Stimulated activated CD4-positive, alpha-beta T cell treated with anti-CD3 and anti-CD28 coated beads, Interleukin-15, amount 100 ng/mL, for 24 hours (primary cell): ENCODE measurements around the gene AP1G2.

Experiments
- DNase-seq: peaks from one replicate; pipeline ENCODE4 v3.0.0-alpha.2; 2020

Gene AP1G2

GRCh38 chr14:23536494-23536893 lies 31.1 kb downstream of the AP1G2 start:
- no peak for DNase-seq

GRCh38 chr14:23535943-23536342 lies 31.6 kb downstream of the AP1G2 start:
- no peak for DNase-seq

GRCh38 chr14:23533652-23534435 lies 33.7 kb downstream of the AP1G2 start:
- no peak for DNase-seq

- DNase-seq: no peak
Measured at GRCh38 chr14:23532658-23533057, 34.9 kb downstream of the AP1G2 start.

GRCh38 chr14:23531391-23531790 lies 36.2 kb downstream of the AP1G2 start:
- DNase-seq: no peak

GRCh38 chr14:23530375-23531055 lies 37.1 kb downstream of the AP1G2 start:
- no peak for DNase-seq

GRCh38 chr14:23529016-23529415 lies 38.6 kb downstream of the AP1G2 start:
- no peak for DNase-seq

GRCh38 chr14:23528555-23528954 lies 39.0 kb downstream of the AP1G2 start:
- DNase-seq: no peak

- no peak for DNase-seq
Measured at GRCh38 chr14:23525611-23526010, 42.0 kb downstream of the AP1G2 start.

- no peak for DNase-seq
Measured at GRCh38 chr14:23524954-23525353, 42.6 kb downstream of the AP1G2 start.

GRCh38 chr14:23523229-23524016 lies 44.2 kb downstream of the AP1G2 start:
- no peak for DNase-seq

GRCh38 chr14:23522643-23523198 lies 44.9 kb downstream of the AP1G2 start:
- DNase-seq: no peak

- no peak for DNase-seq
Measured at GRCh38 chr14:23521785-23522640, 45.6 kb downstream of the AP1G2 start.

GRCh38 chr14:23520899-23521533 lies 46.6 kb downstream of the AP1G2 start:
- DNase-seq: no peak

- DNase-seq: no peak
Measured at GRCh38 chr14:23518709-23519108, 48.9 kb downstream of the AP1G2 start.

- no peak for DNase-seq
Measured at GRCh38 chr14:23517650-23518326, 49.8 kb downstream of the AP1G2 start.

GRCh38 chr14:23514644-23514957 lies 53.0 kb downstream of the AP1G2 start:
- DNase-seq: no peak

- no peak for DNase-seq
Measured at GRCh38 chr14:23513818-23514643, 53.6 kb downstream of the AP1G2 start.

GRCh38 chr14:23513005-23513817 lies 54.4 kb downstream of the AP1G2 start:
- DNase-seq: no peak

- DNase-seq: peak; percentile 12
Measured at GRCh38 chr14:23512156-23512555, 55.4 kb downstream of the AP1G2 start.
